HL-60/S4 treated with retinoic acid at 250 ng/mL for 4 days and 3 days (cell line): ENCODE measurements around the gene TMEM272.

ENCODE experiments used
- in situ Hi-C: fragments of 300-500 bp; cut with MboI; formaldehyde crosslinking; loops from 2 replicates; pipeline ENCODE4 v1.7.0; 2022; ENCODE audit warnings: low sequenced_read_pairs

Gene TMEM272

GRCh38 chr13:51844862-51845573, at the start of gene TMEM272:
TSS of gene TMEM272 (minus strand) at chr13:51845177. CDS start at chr13:51838530, 6,647 bp downstream.
- in situ Hi-C loops, result no loop called here

DNA sequence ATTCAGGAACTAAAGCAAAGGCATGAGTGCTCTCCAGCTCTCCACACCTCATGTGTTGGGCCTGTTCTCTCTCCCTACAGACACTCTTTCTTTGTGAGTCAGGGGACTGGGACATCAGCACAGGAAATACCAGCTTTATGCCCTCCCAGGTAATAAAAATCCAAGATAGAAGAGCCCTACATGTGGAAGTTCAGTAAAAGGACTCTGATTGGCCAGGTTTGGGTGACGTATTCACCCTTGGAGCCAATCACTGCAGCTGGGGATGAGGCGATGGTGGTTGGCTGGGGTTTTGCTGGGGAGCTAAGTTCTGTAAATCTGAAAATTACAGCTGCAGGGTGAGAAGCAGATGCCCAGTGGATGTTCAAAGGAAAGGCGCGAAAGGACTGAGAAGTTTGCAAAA, 49.3 kb upstream of the TMEM272 start:
- in situ Hi-C loops, result no loop called here

GRCh38 chr13:51892657-51893056, 47.7 kb upstream of the TMEM272 start:
- in situ Hi-C loops, result no loop called here

DNA sequence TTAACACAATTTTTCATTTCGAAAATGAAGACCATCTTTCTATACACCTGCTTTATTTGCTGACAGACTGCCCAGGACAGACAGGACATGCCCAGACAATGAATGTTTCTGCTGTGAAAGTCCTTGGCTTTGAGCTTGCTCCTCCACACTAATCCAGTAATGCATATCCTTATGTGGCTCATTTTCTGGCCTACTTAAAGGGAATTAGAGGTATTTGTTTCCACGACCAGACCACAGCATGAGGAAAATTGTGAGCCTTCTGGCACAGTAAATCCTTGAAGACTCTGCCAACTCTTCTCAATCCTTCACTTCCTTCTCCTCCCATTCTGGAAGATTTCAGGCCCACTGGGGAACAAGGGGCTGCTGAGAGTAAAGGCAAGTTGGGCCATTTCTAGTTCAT, 42.5 kb upstream of the TMEM272 start:
- in situ Hi-C loops, result no loop called here

DNA sequence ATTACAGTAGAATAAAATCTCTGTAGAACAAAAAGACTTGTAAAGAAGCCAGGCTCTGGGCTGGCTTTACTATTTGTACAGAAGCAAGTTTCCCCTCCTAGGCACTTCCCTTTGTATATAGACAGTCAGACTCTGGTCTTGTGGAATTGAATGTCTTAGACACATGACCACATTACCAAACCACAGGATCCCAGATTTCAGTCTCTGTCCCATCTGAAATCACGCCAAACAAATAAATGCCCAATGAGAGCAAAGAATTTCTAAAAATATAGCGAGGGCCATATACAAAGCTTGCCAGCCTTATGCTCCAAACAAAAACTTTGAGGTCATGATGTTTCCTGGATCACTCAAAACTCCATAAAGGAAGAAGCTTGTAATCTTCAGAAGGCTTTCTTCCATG, 40.7 kb upstream of the TMEM272 start:
- in situ Hi-C loops, result no loop called here

- in situ Hi-C loops, result no loop called here
Measured at GRCh38 chr13:51883226-51883600, 38.2 kb upstream of the TMEM272 start.

- in situ Hi-C loops, result no loop called here
Measured at GRCh38 chr13:51882570-51883225, 37.7 kb upstream of the TMEM272 start.

- in situ Hi-C loops, result no loop called here
Measured at GRCh38 chr13:51881296-51881695, 36.3 kb upstream of the TMEM272 start.

DNA sequence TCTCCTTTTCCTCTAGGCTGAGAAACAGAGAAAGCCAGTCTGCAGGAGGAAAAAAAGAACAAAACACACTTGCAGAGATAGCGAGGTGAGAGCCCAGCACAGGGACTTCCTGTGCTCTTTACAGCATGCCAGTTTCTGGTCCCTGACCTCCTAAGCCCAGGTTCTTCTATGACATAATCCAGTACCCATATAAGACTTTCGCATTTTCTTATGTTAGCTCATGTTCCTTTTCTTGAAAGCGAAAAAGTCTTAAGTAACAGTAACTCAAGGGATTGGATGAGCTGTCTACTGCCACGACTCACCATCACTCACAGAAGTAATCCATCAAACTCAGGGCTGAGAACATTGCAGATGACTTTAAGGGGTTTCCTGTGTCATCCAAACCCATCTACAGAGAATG, 34.2 kb upstream of the TMEM272 start:
- in situ Hi-C loops, result no loop called here

DNA sequence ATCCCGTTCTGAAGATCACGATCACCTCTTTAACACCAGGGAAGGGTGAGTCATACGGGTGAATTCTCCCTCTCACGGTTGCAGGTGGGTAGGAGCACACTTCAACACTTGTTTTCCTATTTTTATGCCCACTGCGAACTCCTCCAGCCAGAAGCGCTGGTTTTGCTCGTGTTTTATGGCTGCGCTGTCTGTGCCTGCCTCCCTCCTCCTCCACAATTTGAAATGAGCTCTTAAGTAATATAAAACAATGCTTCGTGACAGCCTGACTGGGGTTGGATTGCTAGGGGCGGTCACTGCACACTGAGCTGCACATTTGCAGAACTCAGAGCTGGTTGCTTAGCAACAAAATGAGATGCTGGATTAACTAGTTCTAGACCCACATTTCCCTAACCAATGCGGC, 29.7 kb upstream of the TMEM272 start:
- in situ Hi-C loops, result no loop called here

GRCh38 chr13:51873837-51874236, 28.9 kb upstream of the TMEM272 start:
- in situ Hi-C loops, result no loop called here

DNA sequence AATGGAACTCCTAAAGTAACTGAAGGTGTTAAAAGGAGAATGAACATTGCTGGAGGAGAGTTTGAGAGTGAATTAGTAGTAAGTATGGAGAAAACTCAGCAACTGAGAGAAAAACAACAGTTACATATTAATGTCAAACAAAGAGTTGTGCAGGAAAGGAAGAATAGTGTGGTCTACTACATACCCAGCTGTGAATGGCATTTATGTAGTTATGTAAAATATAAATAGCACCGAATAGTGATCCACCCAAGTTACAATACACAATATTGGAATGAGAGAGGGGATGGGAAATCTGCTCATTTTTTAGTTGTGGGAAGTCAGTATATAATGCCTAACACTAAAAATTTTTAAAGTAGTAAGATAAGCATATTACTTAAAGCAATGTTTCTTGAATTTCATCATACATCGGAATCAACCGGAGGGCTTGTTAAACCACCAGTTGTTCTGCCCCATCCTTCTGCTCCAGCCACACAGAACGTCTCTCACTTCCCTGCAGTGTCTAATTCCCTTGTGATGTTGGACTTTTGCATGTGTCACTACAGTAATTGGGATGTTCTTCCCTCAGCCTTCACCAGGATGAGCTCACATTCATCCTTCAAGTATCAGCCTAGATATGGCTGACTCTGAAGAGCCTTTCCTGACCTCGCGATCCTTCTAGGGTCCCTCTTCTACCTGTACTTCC, 28.3 kb upstream of the TMEM272 start:
- in situ Hi-C loops, result no loop called here

DNA sequence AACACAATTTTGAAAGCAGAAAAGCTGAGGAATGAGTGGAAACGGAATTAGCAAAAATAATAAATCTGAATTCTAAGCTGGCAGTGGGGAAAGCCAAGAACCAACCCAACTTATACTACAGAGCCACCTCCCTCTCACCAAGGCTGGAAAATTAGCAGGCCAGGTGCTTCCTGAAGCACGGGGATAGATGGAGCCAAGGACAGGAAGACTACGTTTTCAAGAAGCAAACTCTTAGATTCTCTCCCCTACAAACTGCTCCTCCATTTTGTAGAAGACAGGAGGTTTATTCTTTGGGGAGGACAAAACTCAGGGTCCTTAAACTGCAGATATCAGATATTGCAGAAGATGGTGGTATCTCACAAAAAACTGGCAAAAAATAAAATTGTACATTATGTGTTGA, 25.6 kb upstream of the TMEM272 start:
- in situ Hi-C loops, result no loop called here

- in situ Hi-C loops, result no loop called here
Measured at GRCh38 chr13:51869916-51870315, 24.9 kb upstream of the TMEM272 start.

GRCh38 chr13:51867062-51867461, 22.1 kb upstream of the TMEM272 start:
- in situ Hi-C loops, result no loop called here

DNA sequence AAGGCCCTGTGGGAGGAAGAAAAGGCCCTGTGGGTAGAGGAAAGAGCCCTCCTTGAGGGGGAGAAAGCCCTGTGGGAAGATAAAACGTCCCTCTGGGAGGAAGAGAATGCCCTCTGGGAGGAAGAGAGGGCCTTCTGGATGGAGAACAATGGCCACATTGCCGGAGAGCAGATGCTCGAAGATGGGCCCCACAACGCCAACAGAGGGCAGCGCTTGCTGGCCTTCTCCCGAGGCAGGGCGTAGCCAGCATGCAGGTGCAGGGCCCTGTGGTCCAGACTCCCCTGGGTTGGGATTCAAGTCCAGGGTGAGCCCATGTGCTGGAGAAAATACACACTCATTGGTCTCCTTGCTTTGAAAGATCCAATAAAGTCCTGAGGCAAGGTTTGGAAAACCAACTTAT, 20.9 kb upstream of the TMEM272 start:
- in situ Hi-C loops, result no loop called here

DNA sequence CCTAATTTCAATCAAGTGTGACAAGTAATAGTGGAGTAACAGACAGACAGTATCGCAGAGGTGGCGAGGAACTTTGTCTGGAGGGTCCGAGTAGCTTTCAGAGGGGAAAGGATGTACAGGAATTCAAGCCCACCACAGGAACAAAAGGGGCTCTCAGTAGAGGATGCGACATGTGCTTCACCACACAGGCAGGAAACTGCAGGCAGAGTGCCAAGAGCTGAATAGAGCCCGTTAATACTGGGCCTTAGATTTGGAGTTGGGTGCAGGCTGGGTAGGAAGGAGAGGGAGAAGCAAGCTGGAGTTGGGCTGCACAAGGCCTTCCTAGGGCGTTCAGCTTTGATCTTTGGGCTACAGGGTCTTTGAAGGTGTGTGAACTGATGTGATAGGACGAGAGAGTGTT, 18.0 kb upstream of the TMEM272 start:
- in situ Hi-C loops, result no loop called here

DNA sequence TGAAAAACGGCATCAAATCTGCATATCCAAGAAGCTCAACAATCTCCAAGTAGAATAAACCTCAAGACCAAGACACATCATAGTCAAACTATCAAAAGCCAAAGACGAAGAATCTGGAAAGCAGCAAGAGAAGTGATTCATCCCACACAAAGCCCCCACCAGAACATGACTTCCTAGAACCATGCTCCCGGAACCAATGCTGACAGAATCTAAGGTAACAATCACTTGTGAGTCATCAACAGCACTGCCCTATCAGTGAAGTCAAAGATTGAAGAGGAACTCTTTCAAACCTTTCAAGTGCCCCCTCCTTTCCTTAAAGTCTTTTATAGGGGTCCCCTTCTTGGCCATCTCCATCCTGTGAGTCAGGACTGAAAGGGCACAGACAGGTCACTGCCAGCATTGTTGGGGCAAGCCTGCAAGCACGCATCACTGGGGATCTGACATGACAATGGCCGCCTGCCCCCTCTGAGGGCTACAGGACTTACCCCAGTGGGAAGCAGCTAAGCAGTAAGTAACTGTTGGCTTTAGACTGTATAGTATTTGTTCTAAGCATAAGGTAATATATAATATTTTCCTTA, 16.8 kb upstream of the TMEM272 start, which contains the start of gene CCDC70:
Gene CCDC70, plus strand, starts transcription at position 247 of the 578 bp plus-strand sequence. CDS start 3,443 bp downstream, outside the sequence.
- in situ Hi-C loops, result no loop called here

GRCh38 chr13:51858433-51859247, 13.7 kb upstream of the TMEM272 start:
- in situ Hi-C loops, result no loop called here

GRCh38 chr13:51856998-51857397, 12.0 kb upstream of the TMEM272 start:
- in situ Hi-C loops, result no loop called here
